Activated CD4-positive, CD25-positive, alpha-beta regulatory T cell (primary cell): Measurements from ENCODE around the gene IPPK.

Experiments used
- DNase-seq, 4 experiments: peaks; one replicate each; lab custom pipeline; 2025; lab: John Stamatoyannopoulos, UW

The IPPK gene

GRCh38 chr9:92696619-92697018 lies 26.7 kb upstream of the IPPK start:
- DNase-seq, result no peak

GRCh38 chr9:92686954-92687353 lies 17.0 kb upstream of the IPPK start:
- DNase-seq, result no peak

- no peak for DNase-seq
Measured at GRCh38 chr9:92685022-92685421, 15.1 kb upstream of the IPPK start.

GRCh38 chr9:92682269-92682668 lies 12.3 kb upstream of the IPPK start:
- DNase-seq, result no peak

GRCh38 chr9:92680166-92681119 lies 10.5 kb upstream of the IPPK start:
- no peak for DNase-seq

GRCh38 chr9:92679413-92680165 lies 9.7 kb upstream of the IPPK start:
- DNase-seq, result no peak

- no peak for DNase-seq
Measured at GRCh38 chr9:92671323-92671722, 1.4 kb upstream of the IPPK start.

- DNase-seq, result no peak
Measured at GRCh38 chr9:92669527-92669889, 423 bp downstream of the IPPK start.

- DNase-seq, result no peak
Measured at GRCh38 chr9:92668746-92669526, 995 bp downstream of the IPPK start.

- no peak for DNase-seq
Measured at GRCh38 chr9:92666912-92667532, 2.9 kb downstream of the IPPK start.

GRCh38 chr9:92666236-92666635 lies 3.7 kb downstream of the IPPK start:
- DNase-seq, result no peak

GRCh38 chr9:92665836-92666235 lies 4.1 kb downstream of the IPPK start:
- no peak for DNase-seq

GRCh38 chr9:92664394-92665152 lies 5.4 kb downstream of the IPPK start:
- no peak for DNase-seq

- DNase-seq, result no peak
Measured at GRCh38 chr9:92663951-92664350, 6.0 kb downstream of the IPPK start.

GRCh38 chr9:92663126-92663525 lies 6.8 kb downstream of the IPPK start:
- no peak for DNase-seq

- no peak for DNase-seq
Measured at GRCh38 chr9:92661743-92662142, 8.2 kb downstream of the IPPK start.

- DNase-seq, result no peak
Measured at GRCh38 chr9:92661127-92661526, 8.8 kb downstream of the IPPK start.

- no peak for DNase-seq
Measured at GRCh38 chr9:92660266-92660665, 9.7 kb downstream of the IPPK start.

GRCh38 chr9:92659601-92660000 lies 10.3 kb downstream of the IPPK start:
- no peak for DNase-seq

GRCh38 chr9:92658611-92659010 lies 11.3 kb downstream of the IPPK start:
- no peak for DNase-seq

- DNase-seq, result no peak
Measured at GRCh38 chr9:92658176-92658575, 11.8 kb downstream of the IPPK start.
